ENCODE results near the gene SFI1.
"Not testable (repeated sequence)": the region's sequence is repeated elsewhere in the genome, so short reads cannot be mapped to it uniquely, and the experiment has no call there.

Gene SFI1

DNA sequence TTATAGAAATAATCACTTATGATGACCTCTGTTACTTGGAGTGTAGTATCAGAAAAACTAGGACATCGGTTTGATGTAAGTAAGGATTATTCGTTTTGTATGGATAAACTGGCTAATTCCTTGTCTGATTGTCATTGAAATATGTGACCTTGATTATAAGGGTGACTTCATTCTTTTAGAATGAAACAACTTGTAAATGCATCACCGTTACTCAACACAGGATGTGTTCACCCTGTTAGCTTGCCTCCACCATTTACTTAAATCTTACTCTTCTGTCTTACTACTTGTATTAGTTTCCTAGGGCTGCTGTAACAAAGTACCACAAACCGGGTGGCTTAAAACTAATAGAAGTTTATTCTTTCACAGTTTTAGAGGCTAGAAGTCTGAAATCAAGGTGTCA, 7.9 kb downstream of the SFI1 start:
- no peak overlapping the region for H3K4me3 ChIP-seq (ENCODE audit: low read length, poor library complexity, severe bottlenecking)
- no peaks in the 10 kb centered on the region for H3K4me1 ChIP-seq (ENCODE audit: insufficient read depth, low read length, poor library complexity, severe bottlenecking)
- no peaks in the 10 kb centered on the region for H3K27me3 ChIP-seq (ENCODE audit: insufficient read depth, low read length, poor library complexity, severe bottlenecking)
- no peaks in the 10 kb centered on the region for H3F3A ChIP-seq (ENCODE audit: low read depth)
- no peak for TF ChIP-seq EZH2phosphoT487 (IDR thresholded peaks at IDR 0.05; ENCODE audit: borderline replicate concordance)
- TF ChIP-seq CTCF (conservative IDR thresholded peaks at IDR 0.05; ENCODE audit: low read length) = no peak
- no peak overlapping the region for H3K4me2 ChIP-seq (ENCODE audit: low read depth, low read length, poor library complexity, severe bottlenecking)
- H4K20me1 ChIP-seq (ENCODE audit: insufficient read depth, low read length, poor library complexity, severe bottlenecking) = no peaks in the 10 kb centered on the region
- no peaks in the 10 kb centered on the region for H3K36me3 ChIP-seq (ENCODE audit: insufficient read depth, low read length)
- H3K9me3 ChIP-seq (ENCODE audit: insufficient read depth, low read depth, low read length) = no peaks in the 10 kb centered on the region
- H3K9me2 ChIP-seq (replicated peaks; ENCODE audit: low read depth, low read length) = no peaks in the 10 kb centered on the region
- no peak overlapping the region for H3K9ac ChIP-seq (ENCODE audit: low read depth, low read length, poor library complexity, severe bottlenecking)
- H3K79me2 ChIP-seq (ENCODE audit: insufficient read depth, low read length) = peaks cover 20% of the 10 kb centered on the region; the same call in 1 of the 2 replicates
- no peak overlapping the region for H2AFZ ChIP-seq (ENCODE audit: low read length)

DNA sequence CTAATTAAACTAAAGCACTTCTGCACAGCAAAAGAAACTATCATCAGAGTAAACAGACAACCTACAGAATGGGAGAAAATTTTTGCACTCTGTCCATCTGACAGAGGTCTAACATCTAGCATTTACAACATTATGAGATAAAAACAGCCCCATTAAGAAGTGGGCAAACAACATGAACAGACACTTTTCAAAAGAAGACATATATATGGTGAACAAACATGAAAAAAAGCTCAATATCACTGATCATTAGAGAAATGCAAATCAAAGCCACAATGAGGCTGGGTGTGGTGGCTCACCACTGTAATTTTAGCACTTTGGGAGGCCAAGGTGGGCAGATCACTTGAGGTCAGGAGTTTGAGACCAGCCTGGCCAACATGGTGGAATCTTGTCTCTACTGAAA, 11.2 kb downstream of the SFI1 start:
- not testable (repeated sequence) for H3K27me3 ChIP-seq (ENCODE audit: insufficient read depth, low read length, poor library complexity, severe bottlenecking); H3K36me3 ChIP-seq (ENCODE audit: insufficient read depth, low read length); H3K4me2 ChIP-seq (ENCODE audit: low read depth, low read length, poor library complexity, severe bottlenecking); H3K9me2 ChIP-seq (replicated peaks; ENCODE audit: low read depth, low read length); H3K4me1 ChIP-seq (ENCODE audit: insufficient read depth, low read length, poor library complexity, severe bottlenecking); H3K4me3 ChIP-seq (ENCODE audit: low read length, poor library complexity, severe bottlenecking); H4K20me1 ChIP-seq (ENCODE audit: insufficient read depth, low read length, poor library complexity, severe bottlenecking); H3F3A ChIP-seq (ENCODE audit: low read depth); H3K9ac ChIP-seq (ENCODE audit: low read depth, low read length, poor library complexity, severe bottlenecking); H2AFZ ChIP-seq (ENCODE audit: low read length); H3K79me2 ChIP-seq (ENCODE audit: insufficient read depth, low read length); H3K9me3 ChIP-seq (ENCODE audit: insufficient read depth, low read depth, low read length)

GRCh38 chr22:31508536-31508935, 12.2 kb downstream of the SFI1 start:
- H3K4me1 ChIP-seq (ENCODE audit: insufficient read depth, low read length, poor library complexity, severe bottlenecking) = no peaks in the 10 kb centered on the region
- no peak overlapping the region for H3K4me2 ChIP-seq (ENCODE audit: low read depth, low read length, poor library complexity, severe bottlenecking)

More at GRCh38 chr22:31508536-31508935, 12.2 kb downstream of the SFI1 start:
- Histone ChIP-seq H3K9me3 (ENCODE audit: insufficient read depth, low read depth, low read length) (no peaks in the 10 kb centered on the region), H3K9me2 (replicated peaks; ENCODE audit: low read depth, low read length) (no peaks in the 10 kb centered on the region), H3K9ac (ENCODE audit: low read depth, low read length, poor library complexity, severe bottlenecking) (no peak overlapping the region), H3K4me3 (ENCODE audit: low read length, poor library complexity, severe bottlenecking) (no peak overlapping the region), H3K36me3 (ENCODE audit: insufficient read depth, low read length) (peaks cover 6% of the 10 kb centered on the region; the same call in 1 of the 2 replicates), H2AFZ (ENCODE audit: low read length) (no peak overlapping the region), H3K27me3 (ENCODE audit: insufficient read depth, low read length, poor library complexity, severe bottlenecking) (no peaks in the 10 kb centered on the region), H4K20me1 (ENCODE audit: insufficient read depth, low read length, poor library complexity, severe bottlenecking) (no peaks in the 10 kb centered on the region), H3K79me2 (ENCODE audit: insufficient read depth, low read length) (peaks cover 3% of the 10 kb centered on the region; the same call in 1 of the 2 replicates), H3F3A (ENCODE audit: low read depth) (no peaks in the 10 kb centered on the region)
- no peak for TF ChIP-seq CTCF (conservative IDR thresholded peaks at IDR 0.05; ENCODE audit: low read length)
- no peak for TF ChIP-seq EZH2phosphoT487 (IDR thresholded peaks at IDR 0.05; ENCODE audit: borderline replicate concordance)

Data from Loucy (cell line).